Cerebellar cortex (tissue), 1 donor: Measurements from ENCODE around the gene LYPD5.
"Not testable (repeated sequence)": the region's sequence is repeated elsewhere in the genome, so short reads cannot be mapped to it uniquely, and the experiment has no call there.

Experiments
- DNase-seq: peaks from one replicate; pipeline ENCODE4 v3.0.0-alpha.2; 2015; ENCODE audit warnings: low spot score

Gene LYPD5

DNA sequence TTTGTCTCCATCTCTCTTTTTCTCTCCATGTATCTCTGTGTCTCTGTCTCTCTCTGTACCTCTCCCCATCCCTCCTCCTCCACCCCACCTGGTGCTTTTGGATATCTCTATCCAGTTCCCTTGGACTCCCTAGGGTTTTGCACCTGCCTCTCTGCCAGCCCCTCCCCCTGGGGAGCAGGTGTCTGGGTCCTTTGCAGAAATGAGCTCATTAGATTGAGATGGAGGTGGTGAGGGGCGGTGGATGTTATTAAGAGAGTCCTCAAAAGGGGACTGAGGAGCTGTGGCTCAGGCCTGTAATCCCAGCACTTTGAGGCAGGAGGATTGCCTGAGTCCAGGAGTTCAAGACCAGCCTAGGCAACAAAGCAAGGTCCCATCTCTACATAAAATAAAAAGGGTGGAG, 23.6 kb downstream of the LYPD5 start:
- DNase-seq: no peak

- DNase-seq: no peak
Observed at GRCh38 chr19:43777163-43777695, 25.0 kb downstream of the LYPD5 start.

DNA sequence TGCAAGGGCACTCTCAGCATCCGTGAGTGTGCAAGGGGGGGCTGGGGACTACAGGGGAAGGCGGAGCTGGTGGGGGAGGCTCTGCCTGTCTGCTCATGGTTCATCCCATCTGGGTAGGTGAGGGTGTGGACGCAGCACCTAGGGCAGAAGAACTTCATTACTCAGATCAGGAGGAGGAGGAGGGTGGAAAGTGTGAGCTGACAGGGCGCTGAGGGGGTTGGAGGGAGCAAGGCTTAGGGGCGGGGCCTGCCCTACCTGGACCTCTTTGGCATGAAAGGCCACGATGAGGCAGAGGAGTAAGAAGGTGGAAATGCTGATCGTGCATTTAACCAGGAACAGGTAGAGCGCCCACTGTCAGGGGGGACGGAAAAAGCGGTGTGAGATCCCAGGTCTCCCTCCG, 26.0 kb downstream of the LYPD5 start:
- no peak for DNase-seq

DNA sequence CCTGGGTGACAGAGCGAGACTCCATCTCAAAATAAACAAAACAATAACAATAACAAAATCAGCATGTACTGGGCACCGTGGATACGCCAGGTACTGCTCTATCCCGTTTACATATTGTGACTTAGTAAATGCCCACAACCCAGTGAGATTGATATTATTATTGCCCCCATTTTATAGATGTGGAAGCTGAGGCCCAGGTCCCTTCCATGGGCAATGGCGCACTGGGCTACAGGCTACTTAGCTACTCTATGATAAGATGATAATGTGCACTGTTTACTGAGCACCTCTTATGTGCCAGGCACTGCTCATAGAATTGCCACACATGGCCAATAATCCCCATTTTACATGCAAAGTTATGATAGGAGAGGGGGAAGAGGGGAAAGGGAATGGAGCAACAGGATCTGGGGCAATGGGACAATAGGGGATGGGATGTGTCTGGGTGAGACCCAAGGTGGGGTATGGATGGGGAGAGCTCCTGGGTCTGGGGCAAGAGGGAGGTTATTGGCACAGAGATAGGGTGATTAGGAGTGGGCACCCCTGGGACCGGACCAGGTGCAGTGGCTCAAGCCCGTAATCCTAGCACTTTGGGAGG, 26.9 kb downstream of the LYPD5 start:
- DNase-seq: no peak

- not testable (repeated sequence) for DNase-seq
Observed at GRCh38 chr19:43774940-43775258, 27.3 kb downstream of the LYPD5 start.

DNA sequence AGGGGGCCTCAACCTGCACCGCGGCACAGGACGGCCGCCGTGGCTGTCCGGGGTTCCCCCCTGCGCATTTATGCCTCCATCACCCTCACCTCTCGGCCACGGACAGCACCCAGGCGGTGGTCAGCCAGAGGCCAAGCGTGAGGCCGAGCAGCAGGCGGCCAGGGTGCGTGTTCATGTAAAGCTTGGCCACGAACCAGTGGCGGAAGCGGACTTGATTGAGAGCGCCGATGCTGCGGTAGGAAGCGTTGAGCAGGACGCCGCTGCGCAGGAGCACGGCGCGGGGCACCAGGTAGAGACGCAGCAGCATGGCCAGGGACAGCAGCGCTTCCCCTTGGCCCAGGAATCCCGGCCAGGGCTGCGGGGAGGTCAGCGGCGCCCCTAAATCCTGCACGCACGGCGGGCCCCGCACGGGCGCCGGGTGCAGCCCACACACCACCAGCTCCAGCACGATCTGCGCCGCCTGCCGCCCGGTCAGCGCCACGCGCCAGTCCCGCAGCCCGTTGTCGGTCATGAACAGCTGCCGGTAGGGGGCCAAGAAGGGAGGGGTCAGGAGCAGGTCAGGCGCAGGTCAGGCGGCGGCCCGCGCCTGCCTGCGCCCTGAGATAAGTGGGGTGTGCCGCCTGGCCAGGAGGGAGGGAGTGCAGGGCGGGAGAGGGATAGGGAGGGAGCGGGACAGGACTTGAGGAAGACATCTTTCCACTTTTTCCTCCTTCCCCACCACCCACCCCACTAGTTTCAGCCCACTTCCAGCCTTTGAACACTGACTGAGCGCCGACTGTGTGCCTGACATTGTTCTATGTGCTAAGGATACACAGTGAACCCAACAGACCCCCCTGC, 27.9 kb downstream of the LYPD5 start:
- no peak for DNase-seq

DNA sequence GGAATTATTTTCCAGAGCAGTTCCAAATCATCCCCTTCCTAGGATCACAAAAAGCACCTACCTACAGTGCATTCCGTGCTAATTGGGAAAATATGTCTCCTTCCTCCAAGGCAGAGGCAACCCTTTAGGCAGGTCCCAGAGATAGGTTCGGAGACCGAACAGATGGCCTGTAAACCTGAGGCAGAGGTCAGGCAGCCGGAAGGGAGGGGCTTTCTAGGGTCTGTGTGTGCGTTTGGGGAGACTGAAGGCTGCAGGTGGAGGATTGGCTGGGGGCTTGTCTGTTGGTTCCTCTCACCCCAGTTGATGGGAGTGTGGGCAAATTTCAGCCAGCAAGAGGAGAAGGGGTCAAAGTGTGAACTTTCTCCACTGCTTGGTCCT, 28.5 kb downstream of the LYPD5 start:
- no peak for DNase-seq

DNA sequence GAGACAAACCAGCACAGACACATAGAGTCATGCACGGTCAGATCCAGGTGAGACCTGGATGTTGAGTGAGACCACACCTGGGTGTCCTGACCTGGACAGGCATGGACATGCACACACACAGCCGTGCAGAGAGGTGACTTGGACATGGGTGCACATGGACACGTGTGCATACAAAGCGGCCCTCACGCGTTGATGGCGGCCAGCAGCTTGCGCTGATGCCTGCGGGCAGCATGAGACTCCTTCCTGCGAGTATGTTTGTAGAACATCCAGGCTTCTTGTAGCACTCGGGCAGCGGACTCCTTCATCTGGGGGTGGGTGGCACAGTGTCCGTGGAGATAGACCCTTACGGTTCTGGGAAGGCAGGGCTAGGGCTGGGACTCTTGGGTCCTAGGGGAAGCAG, 33.0 kb downstream of the LYPD5 start:
- no peak for DNase-seq

DNA sequence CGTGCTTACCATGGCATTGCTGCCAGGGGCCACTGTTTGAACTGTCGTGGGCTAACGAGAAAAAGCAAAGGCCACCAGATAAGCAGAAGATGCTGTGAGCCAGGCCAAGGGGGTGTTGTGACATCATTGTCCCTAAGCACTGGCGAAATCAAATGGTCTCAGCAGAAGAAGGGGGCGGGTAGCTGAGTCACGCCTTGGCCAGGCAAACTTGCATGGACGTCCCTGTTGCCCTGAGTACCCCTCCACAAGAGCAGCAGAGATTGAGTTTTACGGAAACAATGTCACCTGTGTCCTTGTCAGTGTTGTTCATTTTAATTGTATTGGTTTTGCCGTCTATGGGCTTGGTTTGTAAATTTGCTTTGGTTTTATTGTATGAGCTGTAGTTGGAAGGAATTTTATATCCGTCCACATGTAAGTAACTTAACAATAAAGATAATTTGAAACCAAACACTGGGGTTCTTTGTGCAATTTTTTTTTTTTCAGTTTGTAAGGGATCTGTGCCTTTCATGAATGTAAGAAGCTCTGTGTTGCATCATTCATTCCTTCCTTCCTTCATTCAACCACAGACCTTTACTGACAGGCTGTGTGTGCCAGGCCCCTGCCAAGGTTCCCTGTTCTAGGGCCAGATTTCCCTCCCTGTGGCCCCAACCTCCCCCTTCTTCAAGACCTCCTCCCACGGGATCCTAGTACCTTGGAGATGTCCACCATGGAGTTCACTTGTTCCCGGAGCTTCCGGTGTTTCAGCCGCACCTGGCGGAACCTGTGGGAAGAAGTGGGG, 33.8 kb downstream of the LYPD5 start:
- DNase-seq: no peak

- DNase-seq: no peak
Observed at GRCh38 chr19:43767818-43768217, 34.4 kb downstream of the LYPD5 start.

GRCh38 chr19:43767316-43767715, 34.9 kb downstream of the LYPD5 start:
- no peak for DNase-seq

GRCh38 chr19:43766755-43767043, 35.5 kb downstream of the LYPD5 start:
- DNase-seq: no peak

GRCh38 chr19:43765109-43765876, 37.0 kb downstream of the LYPD5 start:
- DNase-seq: no peak

GRCh38 chr19:43764684-43765083, 37.6 kb downstream of the LYPD5 start:
- not testable (repeated sequence) for DNase-seq

GRCh38 chr19:43763473-43763939, 38.7 kb downstream of the LYPD5 start:
- DNase-seq: no peak

- DNase-seq: no peak
Observed at GRCh38 chr19:43762814-43763213, 39.4 kb downstream of the LYPD5 start.

DNA sequence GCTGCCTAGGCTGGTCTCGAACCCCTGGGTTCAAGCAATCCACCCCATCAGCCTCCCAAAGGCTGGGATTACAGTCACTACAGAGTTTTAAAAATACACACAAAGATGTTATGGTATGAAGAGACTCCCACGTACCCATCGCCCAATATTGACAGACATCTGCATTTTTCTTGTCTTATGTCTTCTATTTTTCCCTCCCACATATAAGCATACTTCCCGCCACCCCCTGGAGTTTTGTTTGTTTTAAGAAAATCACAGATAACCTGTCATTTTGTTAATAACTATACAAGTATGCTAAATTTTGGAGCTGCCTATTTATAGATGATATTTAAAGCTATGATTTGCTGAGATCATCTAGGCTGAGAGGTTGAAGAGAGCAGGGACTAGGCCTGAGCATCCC, 41.3 kb downstream of the LYPD5 start:
- DNase-seq: no peak

- no peak for DNase-seq
Observed at GRCh38 chr19:43759515-43759914, 42.7 kb downstream of the LYPD5 start.

- DNase-seq: peak; percentile 79
Observed at GRCh38 chr19:43755256-43755801, 46.9 kb downstream of the LYPD5 start.

GRCh38 chr19:43754503-43755255, 47.6 kb downstream of the LYPD5 start, which contains the start of gene SMG9:
Gene SMG9 (minus strand): TSS chr19:43754962. CDS start chr19:43750741, 4,221 bp downstream.
- peak; percentile 97 for DNase-seq

DNA sequence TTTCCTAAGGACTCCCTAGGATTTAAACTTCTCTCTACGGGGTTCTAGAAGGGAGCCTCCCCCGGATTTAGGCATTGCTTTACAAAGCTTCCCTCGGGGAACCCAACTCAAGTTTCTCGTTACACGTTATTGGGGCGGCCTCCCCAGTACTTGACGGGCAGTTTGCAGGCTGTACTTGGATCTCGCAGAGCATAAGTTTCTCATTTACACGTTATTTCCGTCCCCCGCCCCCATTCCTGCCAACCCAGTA, 48.1 kb downstream of the LYPD5 start:
- no peak for DNase-seq
